ENCODE data around the gene SMOC2.

Gene SMOC2

DNA sequence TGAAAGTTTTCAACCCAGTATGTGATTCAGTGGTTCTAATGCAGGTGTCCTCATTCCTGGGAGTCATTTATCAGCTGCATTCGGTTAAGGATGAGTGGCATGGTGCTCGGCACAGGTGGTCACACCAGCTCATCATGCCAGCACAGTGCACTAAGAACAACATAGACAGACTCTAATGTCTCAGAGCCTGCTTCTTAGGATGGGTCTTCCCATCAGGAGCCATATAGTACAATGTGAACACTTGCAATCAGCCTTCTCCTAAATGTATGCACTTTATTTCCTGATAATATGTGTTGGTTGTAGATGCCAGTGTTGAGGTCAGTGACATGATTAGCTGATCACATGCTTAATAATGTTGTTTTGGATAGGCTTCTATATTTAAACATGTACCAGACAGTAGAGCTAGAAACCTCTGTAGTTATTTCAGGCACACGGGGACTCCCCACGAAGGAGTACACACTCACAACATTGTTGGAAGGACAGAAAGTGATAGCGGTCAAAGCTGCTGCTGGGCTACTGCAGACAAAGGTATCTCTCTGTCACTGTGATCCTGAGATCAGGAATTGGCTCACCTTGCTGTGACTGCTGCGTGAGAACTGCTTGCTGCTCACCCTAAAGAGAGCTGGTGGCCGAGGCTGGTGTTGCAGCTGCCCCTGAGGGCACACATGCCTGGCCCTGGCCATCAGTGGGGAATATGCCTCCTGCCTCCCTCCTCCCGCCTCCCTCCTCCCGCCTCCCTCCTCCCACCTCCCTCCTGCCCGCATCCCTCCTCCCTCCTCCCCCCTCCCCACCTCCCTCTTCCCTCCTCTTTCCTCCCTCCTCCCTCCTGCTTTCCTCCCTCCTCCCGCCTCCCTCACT is 195.4 kb downstream of the SMOC2 start:
- DNase-seq: no peak

DNA sequence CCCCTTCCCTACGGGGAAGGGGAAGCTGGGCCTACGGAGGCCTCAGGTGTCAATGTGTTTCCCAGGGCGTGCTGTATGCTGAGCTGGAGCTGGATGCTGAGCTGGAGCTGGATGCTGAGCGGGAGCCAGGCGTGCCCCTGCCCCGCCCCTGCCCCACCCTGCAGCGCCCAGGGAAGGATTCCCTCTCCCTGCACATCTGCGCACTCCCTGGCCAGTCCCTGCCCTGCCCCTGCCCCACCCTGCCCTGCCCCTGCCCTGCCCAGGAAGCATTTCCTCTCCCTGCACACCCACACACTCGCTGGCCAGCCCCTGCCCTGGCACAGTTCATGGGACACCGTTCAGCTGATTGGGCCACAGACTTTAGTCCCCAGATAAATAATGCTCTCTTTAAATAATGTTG is 196.8 kb downstream of the SMOC2 start:
- no peak for DNase-seq

DNA sequence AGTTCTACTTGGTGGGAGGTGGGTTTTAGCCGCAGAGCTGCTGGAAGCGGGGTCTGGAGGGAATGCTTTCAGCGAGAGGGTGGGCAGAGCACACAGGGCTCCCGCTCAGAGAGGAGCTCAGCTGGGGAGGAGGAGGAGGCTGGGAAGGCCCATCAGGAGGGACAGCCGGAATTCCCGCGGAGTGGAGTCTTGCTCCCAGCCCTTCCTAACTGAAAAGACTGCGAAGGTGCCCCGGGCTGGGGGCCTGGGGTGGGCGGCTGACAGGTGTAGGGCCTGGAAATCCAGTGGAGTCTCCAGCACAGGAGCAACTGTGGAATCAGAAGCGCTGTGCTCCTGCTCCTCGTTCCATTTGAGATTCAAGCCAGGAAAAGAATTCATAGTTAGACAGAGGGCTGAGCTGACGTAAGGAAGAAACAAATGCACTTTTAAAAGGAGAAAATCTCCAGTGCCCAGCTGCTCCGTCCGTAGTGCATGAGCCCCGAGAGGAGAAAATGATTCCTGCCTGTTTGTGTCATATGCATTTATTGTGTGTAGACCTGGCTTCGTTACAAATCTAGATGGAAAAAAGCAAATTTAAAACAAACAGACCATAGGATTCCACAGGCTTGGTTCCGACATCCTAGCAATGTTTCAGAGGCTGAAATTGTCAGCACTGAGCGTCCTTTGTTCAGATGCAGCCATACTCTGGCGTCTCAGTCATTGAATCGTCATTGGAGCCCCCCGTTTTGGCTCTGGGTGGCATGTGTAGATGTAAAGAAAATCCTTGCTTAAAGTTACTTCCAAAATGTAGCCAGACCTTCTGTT is 197.7 kb downstream of the SMOC2 start:
- no peak for DNase-seq

GRCh38 chr6:168640181-168640580 is 199.2 kb downstream of the SMOC2 start:
- no peak for DNase-seq

- no peak for DNase-seq
Observed at GRCh38 chr6:168640768-168641167, 199.8 kb downstream of the SMOC2 start.

DNA sequence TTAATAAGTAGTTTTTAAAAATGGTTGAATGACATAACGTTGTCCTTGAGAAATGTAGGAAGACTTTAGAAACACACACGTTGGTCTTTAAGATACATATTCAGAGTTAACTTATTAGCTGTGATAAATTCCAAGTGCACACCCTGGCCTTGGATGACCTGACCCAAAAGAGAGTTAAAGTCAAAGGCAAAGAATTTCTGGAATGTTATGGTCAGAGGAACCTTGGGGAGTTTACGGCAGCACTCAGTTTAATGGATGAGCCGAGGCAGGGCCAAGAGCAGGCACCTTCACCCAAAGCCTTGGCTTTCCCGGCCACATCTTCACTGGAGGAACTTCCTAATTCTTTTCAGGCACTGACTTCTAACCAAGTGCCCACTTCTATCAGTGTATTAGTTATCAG is 200.5 kb downstream of the SMOC2 start:
- no peak for DNase-seq

GRCh38 chr6:168643401-168643800 is 202.4 kb downstream of the SMOC2 start:
- no peak for DNase-seq

DNA sequence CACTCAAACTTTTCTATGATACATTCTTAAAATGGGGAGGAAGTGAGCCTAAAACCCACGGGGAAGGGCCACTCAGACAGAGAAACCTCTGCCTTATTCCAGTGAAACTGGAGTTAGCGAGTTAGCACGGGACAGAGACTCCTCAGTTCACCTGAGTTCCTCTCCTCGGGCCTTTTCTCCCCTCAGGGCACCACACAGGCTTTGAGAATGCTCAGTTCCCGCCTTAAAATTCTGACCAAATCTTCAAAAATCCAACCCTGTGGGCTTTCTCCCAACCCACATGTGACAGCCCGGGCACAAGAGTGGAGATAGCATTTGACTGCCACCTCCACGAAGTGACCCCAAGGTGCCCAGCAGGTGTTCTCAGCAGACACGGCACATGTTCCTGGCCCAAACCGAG is 204.3 kb downstream of the SMOC2 start:
- no peak for DNase-seq

DNA sequence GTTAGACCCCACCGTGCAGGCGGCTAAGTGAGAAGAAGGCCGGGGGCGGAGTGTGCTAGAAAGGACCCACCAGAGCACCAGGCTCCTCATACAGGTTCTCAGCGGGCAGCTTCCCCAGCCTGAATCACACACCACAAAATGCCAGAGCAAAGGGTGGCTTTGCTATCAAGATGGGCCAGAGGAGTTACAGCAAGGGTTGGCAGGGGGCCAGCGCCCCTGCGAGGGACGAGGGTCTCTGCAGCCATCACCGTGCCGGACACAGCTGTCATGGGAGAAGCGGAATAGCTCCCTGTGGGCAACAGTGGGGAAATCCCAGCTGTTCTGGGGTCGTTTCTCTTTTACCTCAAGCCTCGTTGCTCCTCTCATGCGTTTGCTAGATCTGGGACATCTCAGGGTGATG is 206.3 kb downstream of the SMOC2 start:
- no peak for DNase-seq

DNA sequence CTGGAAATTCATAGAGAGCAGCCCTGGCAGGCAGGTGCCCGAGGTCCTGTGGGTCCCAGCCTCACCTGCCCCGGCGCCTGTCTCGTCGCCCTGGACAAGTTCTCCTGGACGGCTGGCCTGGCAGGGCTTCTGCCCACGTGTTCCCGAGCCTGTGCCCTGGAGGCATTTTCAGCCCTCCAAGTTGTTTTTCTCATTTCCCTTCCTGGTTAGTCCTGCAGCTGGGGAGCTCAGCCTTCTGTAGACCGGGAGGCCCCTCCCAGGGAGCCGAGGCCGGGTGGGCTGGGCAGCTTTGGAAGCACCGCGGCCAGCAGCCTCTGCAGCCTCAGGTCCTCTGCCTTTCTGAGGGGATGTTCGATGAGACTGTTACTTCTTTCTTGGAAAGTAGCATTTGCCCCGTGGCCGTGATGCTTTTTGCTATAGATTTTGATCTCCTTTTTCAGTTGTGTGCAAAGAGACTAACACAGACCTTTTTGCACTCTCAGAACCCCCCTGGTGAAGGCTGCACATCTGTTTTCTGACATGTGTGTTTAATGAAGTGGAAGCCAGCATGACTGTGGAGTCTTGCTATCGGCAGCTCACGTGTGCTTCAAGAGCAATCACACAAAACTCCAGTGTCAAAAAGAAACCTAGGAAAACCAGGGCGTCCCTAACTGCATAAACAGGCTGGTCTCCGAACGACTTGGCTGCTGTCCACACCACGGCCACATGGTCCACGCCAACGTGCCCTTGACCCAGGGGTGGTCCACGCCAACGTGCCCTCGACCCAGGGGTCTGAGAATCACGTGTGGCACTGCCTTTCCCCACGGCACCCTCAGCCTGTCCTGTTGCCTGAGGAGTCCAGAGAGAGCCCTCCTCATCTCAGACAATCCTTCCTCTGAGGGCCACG is 207.5 kb downstream of the SMOC2 start:
- DNase-seq: no peak

- DNase-seq: no peak
Observed at GRCh38 chr6:168649209-168649608, 208.2 kb downstream of the SMOC2 start.

DNA sequence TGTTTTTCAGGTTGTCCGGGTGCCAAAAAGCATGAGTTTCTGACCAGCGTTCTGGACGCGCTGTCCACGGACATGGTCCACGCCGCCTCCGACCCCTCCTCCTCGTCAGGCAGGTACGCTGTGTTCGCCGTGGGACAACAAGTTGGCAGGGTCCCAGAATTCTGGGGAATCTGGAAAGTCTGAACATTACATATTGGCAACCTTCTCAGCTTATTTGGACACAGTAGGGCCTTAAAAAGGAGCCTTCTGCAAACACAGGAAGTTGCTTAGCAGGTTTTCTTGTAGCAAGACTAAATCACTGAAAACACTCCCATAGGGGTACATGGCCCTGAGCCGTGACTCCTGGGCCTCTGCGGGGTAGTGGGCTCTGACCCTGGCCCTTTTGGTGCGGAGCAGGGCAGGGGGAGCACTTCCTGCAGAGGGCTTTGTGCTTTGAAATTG is 209.7 kb downstream of the SMOC2 start:
- no peak for DNase-seq

DNA sequence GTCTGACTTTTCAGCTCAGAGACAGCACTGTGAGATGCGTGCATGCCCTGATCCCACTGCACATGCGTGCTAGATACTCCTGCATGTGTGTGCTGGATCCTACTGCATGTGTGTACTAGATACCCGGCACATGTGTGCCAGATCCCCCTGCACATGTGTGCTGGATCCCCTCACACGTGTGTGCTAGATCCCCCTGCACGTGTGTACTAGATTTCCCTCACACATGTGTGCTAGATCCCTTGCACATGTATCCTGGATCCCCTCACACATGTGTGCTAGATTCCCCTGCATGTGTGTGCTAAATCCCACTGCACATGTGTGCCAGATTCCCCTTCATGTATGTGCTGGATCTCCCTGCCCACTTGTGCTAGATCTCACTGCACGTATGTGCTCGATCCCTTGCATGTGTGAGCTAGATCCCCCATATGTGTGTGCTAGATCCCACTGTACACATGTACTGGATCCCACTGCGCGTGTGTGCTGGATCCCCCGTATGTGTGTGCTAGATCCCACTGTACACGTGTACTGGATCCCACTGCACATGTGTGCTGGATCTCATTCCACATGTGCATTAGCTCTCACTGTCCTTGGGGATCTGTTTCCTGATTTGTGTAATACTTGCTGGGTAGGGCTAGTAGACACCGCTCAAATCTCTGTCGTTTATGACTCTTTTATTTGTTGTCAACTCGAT is 214.6 kb downstream of the SMOC2 start:
- no peak for DNase-seq

DNA sequence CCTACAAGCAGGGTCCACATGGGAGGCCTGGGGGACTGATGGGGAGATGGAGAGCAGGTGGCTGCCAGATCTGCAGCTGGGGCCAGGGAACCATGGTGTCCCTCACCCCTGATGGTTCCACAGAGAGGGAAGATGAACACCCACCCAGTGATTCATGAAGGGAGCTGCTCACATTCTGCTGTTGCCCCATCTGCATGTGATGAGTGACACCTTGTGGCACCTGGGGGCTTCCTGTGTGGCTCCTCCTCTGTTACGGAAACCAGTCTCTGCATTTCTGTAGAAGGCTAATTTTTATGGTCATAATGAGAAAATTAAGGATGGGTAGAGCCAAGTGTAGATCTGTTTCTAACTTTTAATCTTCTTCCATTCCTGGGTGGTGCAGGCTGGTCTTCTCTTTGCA is 217.1 kb downstream of the SMOC2 start:
- no peak for DNase-seq

DNA sequence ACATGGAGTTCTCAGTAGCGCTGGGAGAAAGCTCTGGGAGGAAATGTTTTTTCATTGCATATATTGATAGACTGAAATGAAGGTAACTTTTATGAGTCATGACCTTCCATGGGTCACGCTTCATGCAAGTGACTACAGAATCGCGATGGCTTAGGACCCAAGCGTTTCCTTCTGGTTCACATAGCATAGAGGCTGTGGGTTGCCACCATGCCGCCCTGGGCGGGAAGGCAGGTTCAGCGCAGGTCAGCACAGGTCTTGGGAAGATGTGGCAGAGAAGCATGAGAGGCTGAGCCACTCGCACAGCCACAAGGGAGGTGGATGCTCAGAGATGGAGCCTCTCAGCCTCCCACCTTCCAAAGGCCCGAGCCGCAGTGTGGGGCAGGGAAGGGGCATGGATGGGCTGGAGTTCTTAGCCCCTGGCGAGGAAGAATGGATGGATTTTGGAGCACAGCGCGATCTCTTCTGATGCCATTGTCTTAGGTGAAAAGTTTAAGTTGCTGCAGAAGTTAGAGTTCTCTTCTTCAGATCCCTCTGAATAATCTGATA is 219.5 kb downstream of the SMOC2 start:
- no peak for DNase-seq

GRCh38 chr6:168662301-168662936 is 221.4 kb downstream of the SMOC2 start:
- no peak for DNase-seq

DNA sequence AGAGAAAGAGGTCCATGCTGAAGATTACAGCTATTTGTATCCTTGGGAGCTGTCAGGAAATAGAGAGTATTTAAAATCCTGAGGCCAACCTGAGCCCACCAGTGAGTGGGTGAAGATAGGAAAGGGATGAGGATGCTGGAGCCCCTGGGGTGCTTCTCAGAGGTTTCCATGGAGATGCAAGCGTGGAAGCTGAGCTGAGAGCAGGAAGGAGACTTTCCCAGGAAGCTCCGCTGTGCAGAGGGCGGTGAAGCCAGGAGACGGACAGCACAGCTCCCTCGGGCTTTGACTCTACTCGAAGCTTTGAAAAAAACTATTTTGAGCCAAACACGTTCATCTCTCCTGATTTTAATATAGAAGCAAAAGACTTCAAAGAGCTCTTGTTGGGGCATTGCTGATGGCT is 222.1 kb downstream of the SMOC2 start:
- no peak for DNase-seq

DNA sequence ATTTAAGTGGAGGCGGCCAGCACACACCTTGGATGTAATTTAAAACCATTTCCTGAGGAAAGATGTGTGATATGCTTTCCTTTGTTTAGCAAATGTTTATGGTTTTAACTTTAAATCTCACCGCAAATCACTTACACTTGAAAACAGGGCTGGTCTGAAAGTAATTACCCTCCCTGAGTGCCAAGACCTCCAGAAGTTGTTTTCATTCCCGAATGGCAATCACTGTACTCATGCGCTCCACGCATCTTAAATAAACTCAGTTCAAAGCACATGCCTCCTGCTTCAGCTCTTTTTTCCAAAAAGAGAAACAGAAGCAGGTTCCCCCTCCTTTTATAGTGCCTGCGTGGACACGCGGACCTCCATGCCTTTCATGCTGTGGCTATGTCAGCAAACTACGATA is 224.0 kb downstream of the SMOC2 start:
- no peak for DNase-seq

GRCh38 chr6:168666170-168666569 is 225.2 kb downstream of the SMOC2 start:
- no peak for DNase-seq

GRCh38 chr6:168666699-168667427 is 225.9 kb downstream of the SMOC2 start:
- no peak for DNase-seq

DNA sequence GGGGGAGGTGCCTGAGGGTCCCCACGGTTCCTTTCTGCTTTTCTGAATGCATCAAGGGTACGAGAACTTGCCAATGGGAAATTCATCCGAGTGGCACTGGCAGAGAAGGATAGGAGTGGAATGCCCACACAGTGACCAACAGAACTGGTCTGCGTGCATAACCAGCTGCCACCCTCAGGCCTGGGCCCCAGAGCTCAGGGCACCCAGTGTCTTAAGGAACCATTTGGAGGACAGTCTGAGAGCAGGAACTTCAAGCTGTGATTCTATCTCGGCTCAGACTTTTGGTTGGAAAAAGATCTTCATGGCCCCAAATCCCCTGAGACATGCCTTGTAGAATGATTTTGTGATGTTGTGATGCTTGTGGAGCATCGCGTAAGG is 226.4 kb downstream of the SMOC2 start:
- no peak for DNase-seq
